GM12878 (cell line): ENCODE results near the gene TULP4.
"Not testable (repeated sequence)": the region's sequence is repeated elsewhere in the genome, so short reads cannot be mapped to it uniquely, and the experiment has no call there.

Source experiments
- ATF2 ChIP-seq: IDR thresholded peaks from 2 replicates; pipeline ENCODE4 v1.6.1; 2012; ENCODE audit warnings: low read length, inconsistent platforms
- BRCA1 ChIP-seq: IDR thresholded peaks from 2 replicates; pipeline ENCODE4 v1.6.1; 2011; ENCODE audit warnings: low read depth, low read length, improper control_type of control experiment
- CBX3 ChIP-seq: fragments of 200-600 bp; sonication (generic); IDR thresholded peaks from 2 replicates; pipeline ENCODE4 v1.6.1; 2016; ENCODE audit warnings: low read depth, borderline replicate concordance
- EGR1 ChIP-seq, 2 experiments: IDR thresholded peaks; 1 replicate in 1 of 2; 2 replicates in 1 of 2; pipeline ENCODE4 v1.6.1; 2011 to 2012; ENCODE audit warnings: low read depth in 2 of 2, low read length in 2 of 2, borderline replicate concordance in 1 of 2, mild to moderate bottlenecking in 1 of 2, moderate library complexity in 1 of 2
- POLR2A ChIP-seq: IDR thresholded peaks from 2 replicates; pipeline ENCODE4 v1.6.1; 2011; ENCODE audit warnings: low read depth, mild to moderate bottlenecking, low read length
- SMC3 ChIP-seq: IDR thresholded peaks from 2 replicates; pipeline ENCODE4 v1.6.1; 2011; ENCODE audit warnings: low read length, improper control_type of control experiment, borderline replicate concordance
- SUZ12 ChIP-seq: fragments of 200-600 bp; sonication (generic); IDR thresholded peaks from one replicate; pipeline ENCODE4 v1.6.1; 2018; ENCODE audit warnings: antibody characterized with exemption, mild to moderate bottlenecking; ENCODE audit not compliant: unreplicated experiment
- TAF1 ChIP-seq: IDR thresholded peaks from 2 replicates; pipeline ENCODE4 v1.6.1; 2011; ENCODE audit warnings: mild to moderate bottlenecking, low read depth, low read length, borderline replicate concordance

GRCh38 chr6:158345444-158345843, 33.2 kb downstream of the TULP4 start:
- not testable (repeated sequence) for TF ChIP-seq SUZ12; SMC3; ATF2; TAF1; BRCA1; EGR1 (IDR thresholded peaks at IDR 0.05; ENCODE audit: borderline replicate concordance in 1 of 2, low read depth in 2 of 2, low read length in 2 of 2); POLR2A; CBX3
